Measurements from ENCODE around the gene GLT8D1.
"Not testable (repeated sequence)": the region's sequence is repeated elsewhere in the genome, so short reads cannot be mapped to it uniquely, and the experiment has no call there.

The GLT8D1 gene

GRCh38 chr3:52679811-52680210 lies 25.8 kb downstream of the GLT8D1 start:
- no peak for DNase-seq

GRCh38 chr3:52679199-52679538 lies 26.4 kb downstream of the GLT8D1 start:
- DNase-seq: no peak

DNA sequence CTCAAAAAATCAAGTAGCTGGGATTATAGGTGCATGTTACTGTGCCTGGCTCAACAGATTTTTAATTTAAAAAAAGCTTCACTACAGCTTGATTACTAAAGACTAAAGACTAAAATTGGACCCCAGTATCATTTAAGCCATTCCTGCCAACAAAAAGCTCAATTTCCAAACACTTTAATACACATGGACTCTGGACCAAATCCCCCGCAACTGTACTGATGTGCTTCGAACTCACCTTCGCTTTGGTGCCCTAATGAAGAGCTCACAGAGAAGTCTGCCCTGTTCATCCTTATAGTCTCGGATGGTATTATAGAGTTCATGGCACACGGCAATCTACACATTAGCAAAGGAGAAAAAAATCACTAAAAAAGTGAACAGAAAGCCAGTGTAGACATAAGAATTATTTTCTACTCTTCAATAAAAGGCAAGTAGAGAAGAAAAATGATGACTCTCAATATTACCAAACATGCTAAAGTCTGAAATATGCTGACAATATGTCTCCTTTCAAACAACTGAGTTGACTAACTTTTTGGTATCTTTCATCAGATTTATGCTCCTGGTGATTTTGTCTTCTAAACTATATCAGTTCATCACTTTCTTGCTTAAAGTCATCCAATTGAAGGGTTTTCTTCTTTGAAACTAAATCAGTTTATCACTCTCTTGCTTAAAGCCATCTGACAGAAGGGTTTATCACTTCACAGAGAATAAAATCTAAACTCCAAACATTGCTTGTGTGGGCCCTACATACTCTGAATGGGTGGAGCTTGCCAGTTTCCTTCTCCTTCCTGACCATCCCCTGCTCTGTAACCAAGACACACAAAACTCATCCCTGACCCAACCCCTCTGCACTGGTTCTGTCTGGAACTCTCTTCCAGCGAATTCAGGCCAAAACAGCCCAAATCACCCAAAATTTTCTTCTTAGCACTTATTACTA lies 27.1 kb downstream of the GLT8D1 start:
- DNase-seq: no peak

DNA sequence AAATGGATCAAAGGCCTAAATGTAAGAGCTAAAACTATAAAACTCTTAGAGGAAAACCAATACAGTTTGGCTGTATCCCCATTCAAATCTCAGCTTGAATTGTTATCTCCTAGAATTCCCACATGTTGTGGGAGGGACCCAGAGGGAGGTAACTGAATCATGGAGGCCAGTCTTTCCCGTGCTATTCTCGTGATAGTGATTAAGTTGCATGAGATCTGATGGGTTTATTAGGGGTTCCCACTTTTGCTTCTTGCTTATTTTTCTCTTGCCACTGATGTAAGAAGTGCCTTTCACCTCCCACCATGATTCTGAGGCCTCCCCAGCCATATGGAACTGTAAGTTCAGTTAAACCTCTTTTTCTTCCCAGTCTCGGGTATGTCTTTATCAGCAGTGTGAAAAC lies 29.4 kb downstream of the GLT8D1 start:
- not testable (repeated sequence) for DNase-seq

DNA sequence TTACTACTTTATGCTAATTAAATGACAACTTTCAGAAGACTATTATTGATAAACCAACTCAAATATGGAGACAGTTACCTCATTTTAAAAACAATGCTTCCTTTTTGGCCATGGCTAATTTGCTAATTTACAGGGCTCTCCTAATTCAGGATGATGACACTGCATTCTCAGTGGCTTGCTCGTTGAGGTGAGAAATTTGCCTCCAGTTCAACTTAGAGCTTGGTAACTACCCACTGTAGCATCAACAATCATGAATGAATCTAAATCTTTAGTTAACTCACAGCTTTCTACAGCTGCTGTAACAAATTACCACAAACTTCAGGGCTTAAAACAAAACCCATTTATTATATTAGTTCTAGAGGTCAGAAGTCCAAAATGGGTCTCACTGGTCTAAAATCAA lies 33.9 kb downstream of the GLT8D1 start:
- DNase-seq: no peak

DNA sequence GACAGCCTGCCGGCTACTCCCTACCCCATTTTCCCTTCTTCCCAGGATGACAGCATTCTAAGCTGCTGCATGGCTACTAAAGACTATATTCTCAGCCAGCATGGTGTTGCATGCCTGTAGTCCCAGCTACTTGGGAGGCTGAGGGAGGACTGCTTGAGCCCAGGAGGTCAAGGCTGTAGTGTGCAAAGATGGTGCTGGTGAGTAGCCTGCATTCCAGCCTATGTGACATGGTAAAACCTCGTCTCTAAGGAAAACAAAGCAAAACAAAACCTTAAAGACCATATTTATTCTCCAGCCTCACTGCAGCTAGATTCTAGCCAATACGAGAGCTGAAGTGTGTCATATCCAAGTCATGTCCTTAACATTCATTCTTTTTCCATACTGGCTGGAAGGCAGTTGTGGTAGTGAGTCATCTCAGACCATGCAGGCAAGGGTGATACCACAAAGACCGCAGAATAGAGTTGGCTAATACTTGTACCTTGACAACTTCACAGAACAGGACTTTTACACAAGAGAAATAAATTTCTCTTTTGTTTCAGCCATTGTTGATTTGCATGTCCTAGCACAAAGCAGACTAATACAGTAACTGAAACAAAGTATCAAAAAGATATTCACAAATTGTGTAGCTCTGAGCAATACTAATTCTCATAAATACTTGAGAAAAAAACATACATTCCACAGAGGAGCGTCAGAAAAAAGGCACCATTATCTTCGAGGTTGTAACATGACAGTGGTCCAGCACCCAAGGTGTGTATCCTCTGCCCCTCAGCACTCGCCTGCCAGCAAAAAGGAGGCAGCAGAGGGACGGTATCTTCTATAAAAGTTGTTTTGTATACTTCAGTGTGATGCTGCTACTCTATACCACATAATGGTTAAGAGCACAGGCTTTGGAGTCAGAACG lies 34.7 kb downstream of the GLT8D1 start:
- peak; percentile 92 to 97 for DNase-seq

DNA sequence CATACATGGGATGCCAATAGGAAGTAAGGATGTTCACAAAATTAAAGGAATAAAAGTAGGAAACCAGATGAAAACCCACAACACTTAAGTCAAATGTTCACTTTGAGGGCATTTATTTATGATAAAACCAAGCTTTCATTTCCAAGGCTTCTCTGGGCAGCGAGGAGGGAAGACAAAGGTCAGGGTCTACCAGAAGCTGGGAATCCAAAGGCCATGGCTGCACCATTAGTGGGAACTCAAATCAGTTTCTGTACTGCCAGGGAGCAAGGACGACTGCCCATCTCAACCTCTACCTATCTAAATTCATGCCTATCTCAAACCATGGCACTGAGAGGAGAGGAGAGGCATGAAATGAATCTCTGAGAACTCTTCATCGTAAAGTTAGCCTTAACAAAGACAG lies 42.5 kb downstream of the GLT8D1 start:
- DNase-seq: no peak

- no peak for DNase-seq
Measured at GRCh38 chr3:52660046-52660445, 45.5 kb downstream of the GLT8D1 start.

DNA sequence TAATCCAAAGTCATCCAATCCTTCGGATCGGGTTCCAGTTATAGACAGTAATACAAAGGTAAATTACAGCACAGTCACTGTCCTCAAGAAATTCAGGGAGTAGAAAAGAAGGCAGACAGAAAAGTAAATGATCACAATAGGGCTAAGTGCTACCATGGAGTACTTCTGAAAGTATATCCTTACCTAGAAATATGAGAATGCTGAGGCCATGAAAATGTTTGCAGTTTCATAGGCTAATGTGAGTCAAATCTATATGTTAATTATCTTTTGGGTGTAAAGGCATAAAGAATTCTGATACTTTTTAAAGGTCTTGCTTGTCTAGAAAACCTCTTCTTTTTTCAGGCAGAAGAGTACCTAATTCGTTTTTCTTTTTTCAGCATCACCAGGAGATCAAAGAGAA lies 49.7 kb downstream of the GLT8D1 start:
- DNase-seq: no peak

DNA sequence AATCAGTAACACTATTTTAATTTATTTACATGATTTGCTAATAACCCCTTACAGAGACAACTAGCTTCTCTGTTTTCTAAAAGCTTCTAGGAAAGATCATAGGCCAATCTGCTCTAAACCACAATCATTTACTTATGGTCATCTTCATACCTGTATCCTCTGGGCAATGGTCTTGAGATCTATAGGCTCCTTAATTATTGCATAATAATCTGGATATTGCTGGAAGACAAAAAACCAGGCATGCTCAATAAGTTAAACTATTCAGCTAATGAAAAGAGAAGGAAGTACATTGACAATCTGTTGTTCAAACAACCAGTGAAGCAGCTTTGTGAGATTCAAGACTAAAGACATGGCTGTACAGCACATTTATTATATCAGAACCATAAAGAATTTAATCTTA lies 54.0 kb downstream of the GLT8D1 start:
- DNase-seq: no peak

DNA sequence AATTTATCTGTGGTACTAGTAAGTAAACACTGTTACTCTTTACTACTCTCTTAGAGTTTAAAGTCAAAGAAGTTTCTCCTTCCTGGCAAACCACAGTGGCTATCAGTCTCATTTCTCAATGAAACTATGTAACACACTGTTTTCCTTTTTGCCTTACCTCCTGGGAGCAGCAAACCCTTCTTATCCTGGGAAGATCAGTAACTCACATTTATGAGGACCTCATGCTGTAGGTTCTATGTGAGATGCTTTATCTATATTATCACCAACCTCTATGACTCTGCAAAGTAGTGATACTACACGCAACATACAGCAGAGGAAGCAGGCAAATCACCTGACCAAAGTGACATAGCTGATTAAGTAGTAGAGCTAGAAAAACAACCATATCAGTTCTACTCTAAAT lies 55.2 kb downstream of the GLT8D1 start:
- DNase-seq: no peak

- DNase-seq: peak in 1 of 2 experiments; percentile 50
Measured at GRCh38 chr3:52649461-52650210, 56.0 kb downstream of the GLT8D1 start.

- no peak for DNase-seq
Measured at GRCh38 chr3:52645549-52645948, 60.0 kb downstream of the GLT8D1 start.
